Duodenal mucosa (tissue), 2 donors: Measurements from ENCODE around the gene RBM18.

Experiments used
- H3K27ac ChIP-seq: one replicate; pipeline ENCODE4 v1.7.0; 2013; ENCODE audit warnings: low read depth, low read length
- H3K27me3 ChIP-seq, 2 donors: one replicate each; pipeline ENCODE4 v1.7.0; 2013; ENCODE audit warnings: low read length in 2 of 2, control low read depth in 1 of 2; ENCODE audit not compliant: insufficient read depth in 2 of 2, control insufficient read depth in 1 of 2
- H3K36me3 ChIP-seq, 2 donors: one replicate each; pipeline ENCODE4 v1.7.0; 2013; ENCODE audit warnings: low read length in 2 of 2, control low read depth in 1 of 2; ENCODE audit not compliant: insufficient read depth in 2 of 2, control insufficient read depth in 1 of 2
- H3K4me1 ChIP-seq, 2 donors: one replicate each; pipeline ENCODE4 v1.7.0; 2013; ENCODE audit warnings: low read length in 2 of 2, control low read depth in 1 of 2; ENCODE audit not compliant: insufficient read depth in 2 of 2, control insufficient read depth in 1 of 2
- H3K4me3 ChIP-seq, 2 donors: one replicate each; pipeline ENCODE4 v1.7.0; 2013; ENCODE audit warnings: low read length in 2 of 2, low read depth in 1 of 2
- H3K9ac ChIP-seq, 2 donors: one replicate each; pipeline ENCODE4 v1.7.0; 2013; ENCODE audit warnings: low read length in 2 of 2, low read depth in 1 of 2
- H3K9me3 ChIP-seq, 2 donors: one replicate each; pipeline ENCODE4 v1.7.0; 2013; ENCODE audit warnings: low read length in 2 of 2, control low read depth in 1 of 2; ENCODE audit not compliant: control insufficient read depth in 1 of 2

RBM18 gene

GRCh38 chr9:122262073-122262472, 2.6 kb downstream of the RBM18 start:
- no peak overlapping the region for H3K4me3 ChIP-seq
- H3K9ac ChIP-seq = no peak overlapping the region
- no peaks in the 10 kb centered on the region for H3K27me3 ChIP-seq
- no peaks in the 10 kb centered on the region for H3K9me3 ChIP-seq
- peaks cover 18 to 35% of the 10 kb centered on the region in 2 donors for H3K36me3 ChIP-seq
- H3K4me1 ChIP-seq = peaks cover 31 to 39% of the 10 kb centered on the region in 2 donors
- H3K27ac ChIP-seq = no peak overlapping the region

GRCh38 chr9:122261469-122261881, 3.2 kb downstream of the RBM18 start:
- H3K4me3 ChIP-seq = no peak overlapping the region
- H3K27ac ChIP-seq = no peak overlapping the region
- H3K9ac ChIP-seq = no peak overlapping the region
- H3K27me3 ChIP-seq = no peaks in the 10 kb centered on the region
- peaks cover 31 to 38% of the 10 kb centered on the region in 2 donors for H3K4me1 ChIP-seq
- H3K36me3 ChIP-seq = peaks cover 18 to 35% of the 10 kb centered on the region in 2 donors
- H3K9me3 ChIP-seq = no peaks in the 10 kb centered on the region

GRCh38 chr9:122258886-122259415, 5.7 kb downstream of the RBM18 start:
- Histone ChIP-seq H3K4me3 (no peak overlapping the region), H3K36me3 (peaks cover 18 to 43% of the 10 kb centered on the region in 2 donors), H3K27me3 (no peaks in the 10 kb centered on the region), H3K9me3 (no peaks in the 10 kb centered on the region), H3K4me1 (peaks cover 21 to 27% of the 10 kb centered on the region in 2 donors), H3K9ac (no peak overlapping the region), H3K27ac (no peak overlapping the region)

DNA sequence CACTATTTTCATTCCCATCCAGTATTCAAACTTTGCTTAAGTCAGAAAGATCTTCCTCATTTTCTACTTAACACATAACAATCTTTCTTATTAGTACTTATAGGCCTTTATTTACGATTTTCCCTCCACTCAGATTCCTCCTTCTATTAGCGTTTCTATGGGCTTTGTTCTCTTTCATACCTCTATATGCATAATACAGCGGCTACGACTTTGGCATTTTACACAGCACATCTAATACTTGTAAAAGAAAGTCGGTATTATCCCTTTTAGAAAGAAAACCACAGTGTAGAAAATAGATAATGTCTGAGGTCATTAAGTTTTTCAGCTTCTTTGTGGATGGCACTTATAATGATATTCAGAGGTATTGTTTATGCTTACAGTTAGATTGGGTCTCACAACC, 8.4 kb downstream of the RBM18 start:
- Histone ChIP-seq H3K4me3 (no peak overlapping the region), H3K27ac (no peak overlapping the region), H3K4me1 (peaks cover 0 to 3% of the 10 kb centered on the region in 2 donors), H3K36me3 (peaks cover 30 to 64% of the 10 kb centered on the region in 2 donors), H3K27me3 (no peaks in the 10 kb centered on the region), H3K9me3 (no peaks in the 10 kb centered on the region), H3K9ac (no peak overlapping the region)

DNA sequence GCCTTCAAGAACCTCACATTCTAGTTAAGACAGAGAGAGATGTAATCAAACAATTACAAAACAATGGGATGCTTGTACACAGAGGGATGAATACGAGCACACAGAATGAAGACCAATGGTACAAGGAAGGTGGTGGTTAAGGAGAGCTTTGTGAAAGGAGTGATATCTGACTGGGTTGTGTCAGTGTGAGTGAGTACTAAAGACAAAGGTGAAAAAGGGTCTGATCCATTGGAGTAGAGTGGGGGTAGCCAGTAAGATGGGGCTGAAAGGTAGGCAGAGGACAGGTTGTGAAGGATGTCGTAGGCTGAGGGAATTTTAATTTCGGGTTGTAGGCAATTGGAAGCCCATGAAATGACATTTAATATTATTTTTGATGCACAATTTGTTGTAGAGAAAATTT, 9.9 kb downstream of the RBM18 start:
- Histone ChIP-seq H3K9me3 (no peaks in the 10 kb centered on the region), H3K4me1 (no peaks in the 10 kb centered on the region), H3K9ac (no peak overlapping the region), H3K27ac (no peak overlapping the region), H3K4me3 (no peak overlapping the region), H3K36me3 (peaks cover 30 to 63% of the 10 kb centered on the region in 2 donors), H3K27me3 (no peaks in the 10 kb centered on the region)

DNA sequence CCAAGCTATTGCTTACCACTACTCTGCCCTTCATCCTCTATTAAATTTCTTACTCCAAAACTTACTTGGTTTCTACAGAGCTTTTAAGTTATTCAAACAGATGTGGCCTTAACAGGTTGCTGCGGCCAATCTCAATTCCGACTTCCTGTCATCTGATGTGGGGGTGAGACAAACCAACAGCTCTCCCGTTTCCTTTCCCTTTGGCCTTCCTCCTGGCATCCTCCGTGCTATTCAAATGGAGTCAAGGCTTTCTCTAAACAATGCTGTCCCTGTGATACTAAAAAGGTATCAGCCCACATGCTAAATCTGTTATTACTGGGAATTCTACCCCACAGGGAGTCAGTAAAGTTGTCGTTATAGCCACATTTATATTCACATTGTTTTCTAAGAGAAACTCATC, 11.8 kb downstream of the RBM18 start:
- Histone ChIP-seq H3K4me3 (no peak overlapping the region), H3K36me3 (peaks cover 33 to 66% of the 10 kb centered on the region in 2 donors), H3K27ac (no peak overlapping the region), H3K4me1 (no peaks in the 10 kb centered on the region), H3K9me3 (no peaks in the 10 kb centered on the region), H3K27me3 (no peaks in the 10 kb centered on the region), H3K9ac (no peak overlapping the region)

DNA sequence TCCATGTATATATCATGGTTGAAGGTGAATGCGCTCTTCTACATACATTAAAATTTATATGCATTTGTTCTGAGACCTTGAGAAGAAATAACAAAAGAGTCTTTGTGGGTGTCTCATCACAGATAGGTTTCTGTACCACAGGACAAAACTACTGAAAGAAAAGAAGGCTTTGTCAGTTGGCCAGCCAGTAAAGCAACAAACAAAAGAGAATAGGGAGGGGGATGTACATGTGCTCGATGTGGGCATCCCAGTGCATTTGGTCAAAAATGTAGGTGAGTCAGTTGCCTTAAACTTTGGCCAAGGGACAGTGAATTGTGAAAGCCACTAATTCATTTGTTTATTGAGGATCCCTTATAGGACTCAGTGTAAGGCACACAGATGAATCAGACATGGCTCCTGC, 13.3 kb downstream of the RBM18 start:
- Histone ChIP-seq H3K4me3 (no peak overlapping the region), H3K9ac (no peak overlapping the region), H3K27ac (no peak overlapping the region), H3K27me3 (no peaks in the 10 kb centered on the region), H3K4me1 (no peaks in the 10 kb centered on the region), H3K9me3 (no peaks in the 10 kb centered on the region), H3K36me3 (peaks cover 38 to 71% of the 10 kb centered on the region in 2 donors)

DNA sequence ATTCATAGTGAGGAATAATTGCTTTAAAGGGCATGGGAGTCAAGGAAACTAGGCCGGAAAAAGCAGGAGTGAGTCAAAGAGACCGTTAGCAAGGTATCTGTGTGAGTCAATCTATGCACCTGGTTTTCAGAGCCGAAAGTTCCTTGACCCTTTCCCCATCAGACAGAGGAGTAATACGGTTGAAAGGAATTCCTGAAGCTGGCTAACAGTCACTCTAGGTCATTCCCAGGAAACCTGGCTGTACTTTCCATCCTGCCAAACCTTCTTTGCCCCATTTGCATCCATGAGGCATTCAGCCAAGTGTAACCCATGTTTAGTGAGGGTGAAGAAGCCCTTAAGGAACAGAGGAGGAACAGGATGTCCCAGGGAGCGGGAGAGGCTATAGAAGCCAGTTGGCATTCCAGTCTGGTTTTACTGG, 16.2 kb downstream of the RBM18 start:
- H3K4me1 ChIP-seq = no peaks in the 10 kb centered on the region
- H3K9ac ChIP-seq = no peak overlapping the region
- H3K27me3 ChIP-seq = no peaks in the 10 kb centered on the region
- no peaks in the 10 kb centered on the region for H3K9me3 ChIP-seq
- H3K36me3 ChIP-seq = peaks cover 52 to 89% of the 10 kb centered on the region in 2 donors
- no peak overlapping the region for H3K27ac ChIP-seq
- no peak overlapping the region for H3K4me3 ChIP-seq

DNA sequence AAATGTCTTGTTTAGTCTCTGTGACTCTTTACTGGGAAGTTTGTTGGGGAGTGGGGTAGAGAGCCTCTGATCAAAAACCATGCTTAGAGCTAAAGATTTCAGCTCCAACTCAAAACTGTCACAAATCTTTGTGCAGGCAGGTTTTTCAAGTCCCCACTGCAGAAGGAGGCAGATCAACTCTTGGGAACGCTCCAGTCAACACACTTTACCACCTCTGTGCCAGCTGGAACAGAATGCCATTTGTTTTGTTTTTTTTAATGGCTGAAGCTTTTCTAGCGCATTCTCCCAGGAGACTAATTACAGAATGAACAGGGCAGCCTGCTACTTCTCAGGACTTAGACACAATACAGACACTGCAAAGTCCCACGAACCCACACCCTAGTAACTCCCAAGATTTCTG, 18.0 kb downstream of the RBM18 start:
- H3K36me3 ChIP-seq = peaks cover 49 to 89% of the 10 kb centered on the region in 2 donors
- no peak overlapping the region for H3K4me3 ChIP-seq
- H3K27ac ChIP-seq = no peak overlapping the region
- H3K27me3 ChIP-seq = no peaks in the 10 kb centered on the region
- H3K9me3 ChIP-seq = no peaks in the 10 kb centered on the region
- H3K4me1 ChIP-seq = no peaks in the 10 kb centered on the region
- H3K9ac ChIP-seq = no peak overlapping the region

DNA sequence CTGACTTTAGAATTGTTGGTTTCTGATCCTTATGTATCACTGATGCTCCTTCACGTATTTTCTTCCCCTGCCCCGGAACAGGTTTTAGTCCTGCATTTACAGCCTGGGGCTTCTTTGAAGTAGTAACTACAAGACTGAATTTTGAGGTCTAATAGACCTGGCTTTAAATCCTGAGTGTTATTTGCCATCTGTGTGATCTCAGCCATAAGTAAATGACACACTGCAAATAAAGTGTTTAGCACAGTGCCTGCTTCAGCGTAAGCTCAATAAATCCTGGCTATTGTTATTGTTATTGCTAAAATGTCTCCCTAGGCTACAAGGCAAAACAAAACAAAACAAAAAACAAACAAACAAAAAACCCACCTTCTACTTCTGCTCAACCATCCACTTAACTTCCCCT, 20.3 kb downstream of the RBM18 start:
- no peaks in the 10 kb centered on the region for H3K27me3 ChIP-seq
- no peak overlapping the region for H3K9ac ChIP-seq
- H3K9me3 ChIP-seq = no peaks in the 10 kb centered on the region
- no peak overlapping the region for H3K27ac ChIP-seq
- H3K4me1 ChIP-seq = no peaks in the 10 kb centered on the region
- no peak overlapping the region for H3K4me3 ChIP-seq
- H3K36me3 ChIP-seq = peaks cover 51 to 82% of the 10 kb centered on the region in 2 donors

DNA sequence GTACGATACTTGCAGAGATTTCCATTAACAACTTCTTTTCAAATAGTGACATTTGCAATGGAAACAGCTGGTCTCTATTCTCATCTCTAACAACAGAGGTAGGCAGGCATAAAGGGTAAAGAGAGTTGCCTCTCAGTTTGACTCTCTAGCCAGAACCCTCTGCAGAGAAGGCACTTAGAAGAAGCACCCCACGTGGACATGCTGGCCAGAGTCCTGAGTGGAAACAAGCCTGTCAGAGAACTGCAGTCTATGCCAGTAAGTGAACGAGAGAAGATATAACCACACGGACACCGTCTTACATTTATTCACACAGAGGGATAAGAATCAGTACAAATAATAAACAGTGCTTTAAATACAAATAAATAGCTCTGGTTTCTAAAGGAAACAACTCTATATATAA, 24.9 kb downstream of the RBM18 start:
- no peak overlapping the region for H3K9ac ChIP-seq
- no peak overlapping the region for H3K27ac ChIP-seq
- H3K9me3 ChIP-seq = no peaks in the 10 kb centered on the region
- no peaks in the 10 kb centered on the region for H3K4me1 ChIP-seq
- H3K4me3 ChIP-seq = no peak overlapping the region
- H3K36me3 ChIP-seq = peaks cover 28 to 45% of the 10 kb centered on the region in 2 donors
- H3K27me3 ChIP-seq = no peaks in the 10 kb centered on the region
